Measurements from ENCODE around the gene ZFYVE28. TPM values are rescaled to one million over a fixed set of nuclear protein-coding genes. Genes with fewer than 3 reads are reported as not detected.

Gene ZFYVE28
- total and polyA plus RNA-seq, 8 donors: 4.9 to 88.8 (median 7.3) TPM

DNA sequence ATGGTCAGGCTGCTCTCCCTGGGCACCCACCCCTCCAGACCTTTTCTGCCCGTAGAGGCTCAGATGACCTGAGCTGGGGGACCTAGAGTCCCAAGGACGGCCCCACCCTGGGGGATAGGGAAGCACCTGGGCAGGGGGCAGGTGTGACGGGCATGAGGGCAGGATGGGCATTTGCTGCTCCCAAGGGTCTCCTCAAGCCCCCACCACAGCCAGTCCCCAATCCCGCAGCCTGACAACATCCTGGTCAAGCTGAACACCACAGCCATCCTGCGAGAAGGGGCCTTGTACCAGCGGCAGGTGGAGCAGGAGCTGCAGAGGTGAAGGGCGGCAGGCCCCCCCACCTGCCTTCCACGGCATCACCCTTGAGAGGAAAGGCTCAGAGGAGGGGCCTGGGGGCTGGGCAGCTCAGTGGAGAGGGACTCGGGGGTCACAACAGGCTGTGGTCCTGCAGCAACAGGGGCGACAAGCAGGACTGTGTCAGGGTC lies 32.6 kb upstream of the ZFYVE28 start:
- Histone ChIP-seq H3K4me3 (no peak overlapping the region), H3K9me3 (no peaks in the 10 kb centered on the region), H3K36me3 (no peaks in the 10 kb centered on the region), H3K4me1 (no peaks in the 10 kb centered on the region), H3K27ac (no peak overlapping the region), H3K27me3 (no peaks in the 10 kb centered on the region)
- TF ChIP-seq EP300 (IDR thresholded peaks at IDR 0.05) (no peak), POLR2A (IDR thresholded peaks at IDR 0.05) (no peak), CTCF (IDR thresholded peaks at IDR 0.05) (no peak), POLR2AphosphoS5 (IDR thresholded peaks at IDR 0.05) (no peak)
- WGBS, 5 donors: 81 to 88% (median 84%) methylated on average over 6 to 10 of the region's 10 CpGs
- no peak for DNase-seq
- intact Hi-C loops (cut with DNase I; ENCODE audit: low total_unique reads): no loop called here

- TF ChIP-seq POLR2AphosphoS5 (IDR thresholded peaks at IDR 0.05) (no peak), CTCF (IDR thresholded peaks at IDR 0.05) (no peak), EP300 (IDR thresholded peaks at IDR 0.05) (no peak), POLR2A (IDR thresholded peaks at IDR 0.05) (no peak)
- intact Hi-C loops (cut with DNase I; ENCODE audit: low total_unique reads): no loop called here
- 67 to 90% (median 86%) methylated on average over 1 to 16 of the region's 16 CpGs for WGBS, 5 donors
These were observed 32.1 kb upstream of the ZFYVE28 start for GRCh38 chr4:2450394-2451035.

GRCh38 chr4:2449511-2450392 lies 31.3 kb upstream of the ZFYVE28 start:
- no peak overlapping the region for H3K27ac ChIP-seq
- H3K27me3 ChIP-seq: no peaks in the 10 kb centered on the region
- no peaks in the 10 kb centered on the region for H3K9me3 ChIP-seq
- no peak for TF ChIP-seq POLR2A (IDR thresholded peaks at IDR 0.05)
- no peak for TF ChIP-seq EP300 (IDR thresholded peaks at IDR 0.05)
- no peak for TF ChIP-seq CTCF (IDR thresholded peaks at IDR 0.05)
- TF ChIP-seq POLR2AphosphoS5 (IDR thresholded peaks at IDR 0.05): no peak
- no peak for DNase-seq
- 88 to 89% (median 88%) methylated on average over 26 to 27 of the region's 27 CpGs for WGBS, 5 donors
- H3K36me3 ChIP-seq: no peaks in the 10 kb centered on the region
- intact Hi-C loops (cut with DNase I; ENCODE audit: low total_unique reads): no loop called here
- no peak overlapping the region for H3K4me3 ChIP-seq
- no peaks in the 10 kb centered on the region for H3K4me1 ChIP-seq

More at GRCh38 chr4:2450394-2451035, 32.1 kb upstream of the ZFYVE28 start:
- Histone ChIP-seq H3K4me3 (no peak overlapping the region), H3K36me3 (no peaks in the 10 kb centered on the region), H3K4me1 (no peaks in the 10 kb centered on the region), H3K27me3 (no peaks in the 10 kb centered on the region), H3K9me3 (no peaks in the 10 kb centered on the region), H3K27ac (no peak overlapping the region)
- DNase-seq: no peak

DNA sequence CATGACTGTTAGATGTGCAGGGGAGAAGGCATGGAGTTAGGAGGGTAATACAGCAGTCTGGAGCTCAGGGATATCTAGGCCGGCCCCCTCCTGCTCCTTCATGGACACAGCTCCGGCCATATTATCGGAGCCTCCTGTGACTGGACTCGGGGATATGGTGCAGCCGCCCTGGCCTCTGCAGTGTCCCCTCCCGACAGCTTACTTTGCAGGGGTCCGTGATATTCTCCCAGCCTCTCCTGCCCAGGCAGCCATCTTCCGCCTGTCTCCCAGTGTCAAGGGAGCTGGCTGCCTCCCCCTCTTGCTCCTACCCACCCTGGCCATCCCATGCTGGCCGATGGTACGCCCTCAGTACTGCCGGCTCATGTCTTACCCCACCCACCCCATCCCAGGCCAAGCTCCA lies 30.6 kb upstream of the ZFYVE28 start:
- H3K27ac ChIP-seq: no peak overlapping the region
- no peaks in the 10 kb centered on the region for H3K9me3 ChIP-seq
- H3K4me3 ChIP-seq: no peak overlapping the region
- H3K36me3 ChIP-seq: no peaks in the 10 kb centered on the region
- WGBS, 5 donors: 89 to 96% (median 94%) methylated on average over 11 of the region's 11 CpGs
- no peak for TF ChIP-seq POLR2AphosphoS5 (IDR thresholded peaks at IDR 0.05)
- TF ChIP-seq CTCF (IDR thresholded peaks at IDR 0.05): no peak
- no peak for TF ChIP-seq POLR2A (IDR thresholded peaks at IDR 0.05)
- TF ChIP-seq EP300 (IDR thresholded peaks at IDR 0.05): no peak
- no peak for DNase-seq
- no peaks in the 10 kb centered on the region for H3K4me1 ChIP-seq
- H3K27me3 ChIP-seq: no peaks in the 10 kb centered on the region
- intact Hi-C loops (cut with DNase I; ENCODE audit: low total_unique reads): no loop called here

All from stomach (tissue), 9 donors.